Measurements from ENCODE around the gene NRAP. TPM values are rescaled to one million over a fixed set of nuclear protein-coding genes. Genes with fewer than 3 reads are reported as not detected.

NRAP gene
- total and polyA plus RNA-seq, 2 of the 8 experiments (the other 6 are each of a cell fraction or from before 2014, with no cell fraction given) = not detected

- no peaks in the 10 kb centered on the region for H3K23me2 ChIP-seq (ENCODE audit: low read depth, low read length)
- no peak overlapping the region for H2BK15ac ChIP-seq (ENCODE audit: low read length)
- H2BK20ac ChIP-seq (ENCODE audit: low read length) = no peak overlapping the region
- no peak overlapping the region for H2BK120ac ChIP-seq (replicated peaks; ENCODE audit: low read depth, low read length)
- H4K20me1 ChIP-seq (replicated peaks in 1 of 2; ENCODE audit: control insufficient read depth in 1 of 2, insufficient read depth in 2 of 2, low read length in 2 of 2) = peaks cover 0 to 3% of the 10 kb centered on the region in 2 experiments
- no peaks in the 10 kb centered on the region for H3K4me1 ChIP-seq (replicated peaks in 1 of 4; ENCODE audit: control insufficient read depth in 3 of 4, insufficient read depth in 4 of 4, low read length in 3 of 4)
- no peak overlapping the region for H3K4ac ChIP-seq (replicated peaks; ENCODE audit: insufficient read length, low read depth, low read length)
- H3K9ac ChIP-seq (replicated peaks in 1 of 4; ENCODE audit: extremely low read depth in 1 of 4, low read depth in 3 of 4, low read length in 3 of 4) = no peak overlapping the region
- H3K27me3 ChIP-seq (replicated peaks in 1 of 4; ENCODE audit: control insufficient read depth in 3 of 4, extremely low read depth in 1 of 4, insufficient read depth in 3 of 4, low read length in 3 of 4) = no peaks in the 10 kb centered on the region
- no peak overlapping the region for H3K4me2 ChIP-seq (ENCODE audit: insufficient read depth in 1 of 2, low read depth in 2 of 2, low read length in 2 of 2)
- no peak overlapping the region for H3K4me3 ChIP-seq (ENCODE audit: extremely low read depth in 1 of 4, insufficient read depth in 2 of 4, low read depth in 3 of 4, low read length in 4 of 4)
- no peak overlapping the region for H3K56ac ChIP-seq (replicated peaks; ENCODE audit: insufficient read length, low read depth, low read length)
- no peak overlapping the region for H2BK5ac ChIP-seq (ENCODE audit: low read depth, low read length)
- H3K79me2 ChIP-seq (ENCODE audit: control insufficient read depth in 1 of 2, insufficient read depth in 2 of 2, low read length in 2 of 2) = no peaks in the 10 kb centered on the region
- ChIA-PET CTCF (ENCODE audit: partially characterized antibody) (interaction anchor here (1.3 kb wide), 1 partner anchor 21 kb away, joined by 3 read pairs; no protein-coding TSS in a partner anchor), POLR2A (ENCODE audit: partially characterized antibody) (no interaction called here)
- 67% methylated on average over 1 of the region's 1 CpG; no CpG with 5 or more reads in 1 of the 2 experiments for WGBS, 2 experiments (ENCODE audit: extremely low coverage in 1 of 2, insufficient coverage in 1 of 2, insufficient read length in 1 of 2, insufficient replicate concordance in 2 of 2, low coverage in 1 of 2, low lambda C conversion rate in 2 of 2, missing lambda C conversion rate in 1 of 2)
- H2BK12ac ChIP-seq (ENCODE audit: low read depth, low read length) = no peak overlapping the region
- FAIRE-seq = no peak
- no peak overlapping the region for H4K5ac ChIP-seq (ENCODE audit: insufficient read length, low read depth, low read length)
- H3K79me1 ChIP-seq (ENCODE audit: low read depth, low read length) = no peaks in the 10 kb centered on the region
- no peak overlapping the region for H3K18ac ChIP-seq (ENCODE audit: extremely low read depth, low read length)
- H3K14ac ChIP-seq (ENCODE audit: insufficient read length) = no peak overlapping the region
- no peak for DNase-seq (ENCODE audit: low read depth in 1 of 2, low spot score in 2 of 2)
- no peak overlapping the region for H4K8ac ChIP-seq (ENCODE audit: extremely low read depth, insufficient read depth, low read length)
- H3K36me3 ChIP-seq (ENCODE audit: control insufficient read depth in 2 of 4, insufficient read depth in 4 of 4, low read length in 3 of 4) = no peaks in the 10 kb centered on the region
- H2AFZ ChIP-seq (ENCODE audit: low read length) = no peak overlapping the region
- H4K91ac ChIP-seq (replicated peaks; ENCODE audit: insufficient read length, low read length) = no peak overlapping the region
- H2AK5ac ChIP-seq (ENCODE audit: low read depth, low read length) = no peak overlapping the region
- no peaks in the 10 kb centered on the region for H3K9me3 ChIP-seq (ENCODE audit: insufficient read depth in 2 of 2, low read depth in 1 of 2, low read length in 1 of 2)
- no peak overlapping the region for H3K23ac ChIP-seq (ENCODE audit: insufficient read length)
- TF ChIP-seq ATF2 (IDR thresholded peaks at IDR 0.05; ENCODE audit: low read length) (no peak), NRF1 (IDR thresholded peaks at IDR 0.05; ENCODE audit: low read depth, low read length) (no peak), TCF12 (IDR thresholded peaks at IDR 0.05; ENCODE audit: low read depth, low read length) (no peak), KDM1A (IDR thresholded peaks at IDR 0.05; ENCODE audit: borderline replicate concordance, low read length) (no peak), MAFK (IDR thresholded peaks at IDR 0.05; ENCODE audit: low read depth, low read length) (no peak), PHF8 (conservative IDR thresholded peaks at IDR 0.05; ENCODE audit: low read depth, low read length) (no peak), MAX (IDR thresholded peaks at IDR 0.05) (no peak), ATF3 (IDR thresholded peaks at IDR 0.05; ENCODE audit: insufficient read depth, low read depth, low read length) (no peak), CHD1 (IDR thresholded peaks at IDR 0.05; ENCODE audit: low read depth, low read length) (no peak), KDM5A (IDR thresholded peaks at IDR 0.05; ENCODE audit: low read length) (no peak), RNF2 (IDR thresholded peaks at IDR 0.05; ENCODE audit: borderline replicate concordance, low read depth, low read length, missing control alignments, poor library complexity, severe bottlenecking) (no peak), SRF (IDR thresholded peaks at IDR 0.05; ENCODE audit: low read depth, low read length) (no peak)
- H3K27ac ChIP-seq (ENCODE audit: low read depth, low read length) = no peak overlapping the region
Observed at GRCh38 chr10:113541549-113541927, 122.3 kb downstream of the NRAP start.
